ENCODE data around the gene AATK.

- TF ChIP-seq EZH2 (IDR thresholded peaks at IDR 0.05; ENCODE audit: low read depth) (no peak), CTCF (conservative IDR thresholded peaks at IDR 0.05) (no peak)
Measured at GRCh38 chr17:81173052-81173761, 7.2 kb upstream of the AATK start.
